Spinal cord (tissue), 10 donors: Measurements from ENCODE around the gene PRSS33. TPM values are rescaled to one million over a fixed set of nuclear protein-coding genes. Genes with fewer than 3 reads are reported as not detected.

Experiments
- DNase-seq, 6 donors: peaks; one replicate each; pipeline versions ENCODE4 v3.0.0 to v3.0.0-alpha.2; 2013 to 2015; ENCODE audit warnings: low spot score in 6 of 6, low read depth in 4 of 6
- H3K27ac ChIP-seq: one replicate; pipeline ENCODE4 v1.5.1; 2013; ENCODE audit warnings: low read depth, low read length, control low read depth
- H3K27me3 ChIP-seq: one replicate; pipeline ENCODE4 v1.6.1; 2013; ENCODE audit warnings: low read length; ENCODE audit not compliant: control insufficient read depth, insufficient read depth
- H3K36me3 ChIP-seq: one replicate; pipeline ENCODE4 v1.6.1; 2013; ENCODE audit warnings: low read length; ENCODE audit not compliant: control insufficient read depth, insufficient read depth
- H3K4me1 ChIP-seq: one replicate; pipeline ENCODE4 v1.6.1; 2013; ENCODE audit warnings: low read length; ENCODE audit not compliant: control insufficient read depth, insufficient read depth
- H3K4me3 ChIP-seq: one replicate; pipeline ENCODE4 v1.5.1; 2013; ENCODE audit warnings: low read depth, low read length, control low read depth
- H3K9me3 ChIP-seq: one replicate; pipeline ENCODE4 v1.6.1; 2013; ENCODE audit warnings: low read length; ENCODE audit not compliant: control insufficient read depth, insufficient read depth
- WGBS: methylation state at CpG from one replicate; pipeline ENCODE4 v1.1.5; 2013; ENCODE audit warnings: missing lambda C conversion rate; ENCODE audit not compliant: insufficient coverage; 5-methylcytosine and 5-hydroxymethylcytosine counted together
- polyA plus RNA-seq, 2 donors: library from polyadenylated mRNA; unstranded; fragments of 120-200 nt; gene quantifications; one replicate each; pipeline ENCODE4 v1.2.1, GENCODE V29; 2013; ENCODE audit not compliant: insufficient read length in 2 of 2
- total RNA-seq, 2 donors: library from RNA; depleted of rRNA in 1 of 2; stranded (reverse); fragments of 120-200 nt in 1 of 2; fragments of >200 nt in 1 of 2; gene quantifications; one replicate each; pipeline versions ENCODE4 v1.2.3 to v1.2.4, GENCODE V29; 2013 to 2014
- donor health status: healthy.

PRSS33 gene
- total and polyA plus RNA-seq, 4 donors = 0.17 to 0.24 (median 0.21) TPM; not detected in 1

- H3K4me3 ChIP-seq = no peak overlapping the region
- peak overlapping the region; percentile 6 for H3K27ac ChIP-seq
- no peak for DNase-seq
- H3K9me3 ChIP-seq = no peaks in the 10 kb centered on the region
- no peaks in the 10 kb centered on the region for H3K27me3 ChIP-seq
- peaks cover 42% of the 10 kb centered on the region for H3K4me1 ChIP-seq
- 93% methylated on average over 3 of the region's 12 CpGs for WGBS
- peaks cover 70% of the 10 kb centered on the region for H3K36me3 ChIP-seq
Observed at GRCh38 chr16:2773188-2773968, 14.0 kb downstream of the PRSS33 start.

- Histone ChIP-seq H3K27ac (no peak overlapping the region), H3K4me1 (peaks cover 36% of the 10 kb centered on the region)
- peak in 1 of 6 donors; percentile 68 for DNase-seq
Observed at GRCh38 chr16:2771496-2772402, 15.6 kb downstream of the PRSS33 start.

GRCh38 chr16:2770057-2770951 is 17.1 kb downstream of the PRSS33 start:
- H3K27ac ChIP-seq = no peak overlapping the region
- no peaks in the 10 kb centered on the region for H3K9me3 ChIP-seq
- peaks cover 23% of the 10 kb centered on the region for H3K4me1 ChIP-seq
- H3K4me3 ChIP-seq = no peak overlapping the region
- H3K36me3 ChIP-seq = peaks cover 98% of the 10 kb centered on the region
- 87% methylated on average over 30 of the region's 32 CpGs for WGBS
- no peak for DNase-seq
- no peaks in the 10 kb centered on the region for H3K27me3 ChIP-seq

More at GRCh38 chr16:2771496-2772402, 15.6 kb downstream of the PRSS33 start:
- Histone ChIP-seq H3K27me3 (no peaks in the 10 kb centered on the region), H3K9me3 (no peaks in the 10 kb centered on the region), H3K4me3 (no peak overlapping the region), H3K36me3 (peaks cover 87% of the 10 kb centered on the region)
- WGBS = 54% methylated on average over 15 of the region's 18 CpGs

- no peak for DNase-seq
- Histone ChIP-seq H3K36me3 (peaks cover 98% of the 10 kb centered on the region), H3K4me3 (no peak overlapping the region), H3K9me3 (no peaks in the 10 kb centered on the region), H3K27me3 (no peaks in the 10 kb centered on the region), H3K4me1 (peaks cover 17% of the 10 kb centered on the region), H3K27ac (no peak overlapping the region)
- WGBS = 83% methylated on average over 14 of the region's 14 CpGs
Observed at GRCh38 chr16:2769675-2770056, 17.7 kb downstream of the PRSS33 start.

GRCh38 chr16:2769100-2769529 is 18.2 kb downstream of the PRSS33 start:
- no peak overlapping the region for H3K4me3 ChIP-seq
- WGBS = 100% methylated on average over 5 of the region's 11 CpGs
- H3K27ac ChIP-seq = no peak overlapping the region
- H3K9me3 ChIP-seq = no peaks in the 10 kb centered on the region
- DNase-seq = no peak
- peaks cover 14% of the 10 kb centered on the region for H3K4me1 ChIP-seq
- peaks cover 97% of the 10 kb centered on the region for H3K36me3 ChIP-seq
- H3K27me3 ChIP-seq = no peaks in the 10 kb centered on the region

- H3K9me3 ChIP-seq = no peaks in the 10 kb centered on the region
- H3K4me3 ChIP-seq = no peak overlapping the region
- H3K36me3 ChIP-seq = peaks cover 97% of the 10 kb centered on the region
- WGBS = 91% methylated on average over 10 of the region's 17 CpGs
- no peaks in the 10 kb centered on the region for H3K27me3 ChIP-seq
- H3K27ac ChIP-seq = no peak overlapping the region
- peaks cover 9% of the 10 kb centered on the region for H3K4me1 ChIP-seq
- no peak for DNase-seq
Observed at GRCh38 chr16:2768403-2769089, 18.8 kb downstream of the PRSS33 start.

- no peaks in the 10 kb centered on the region for H3K9me3 ChIP-seq
- DNase-seq = no peak
- 79% methylated on average over 4 of the region's 14 CpGs for WGBS
- H3K4me1 ChIP-seq = peaks cover 9% of the 10 kb centered on the region
- no peaks in the 10 kb centered on the region for H3K27me3 ChIP-seq
- peaks cover 98% of the 10 kb centered on the region for H3K36me3 ChIP-seq
- H3K4me3 ChIP-seq = no peak overlapping the region
- no peak overlapping the region for H3K27ac ChIP-seq
Observed at GRCh38 chr16:2767891-2768290, 19.5 kb downstream of the PRSS33 start.

GRCh38 chr16:2767140-2767731 is 20.1 kb downstream of the PRSS33 start:
- Histone ChIP-seq H3K4me1 (peaks cover 9% of the 10 kb centered on the region), H3K9me3 (no peaks in the 10 kb centered on the region), H3K27ac (no peak overlapping the region), H3K27me3 (no peaks in the 10 kb centered on the region), H3K4me3 (no peak overlapping the region), H3K36me3 (peaks cover 98% of the 10 kb centered on the region)
- DNase-seq = no peak
- WGBS = 92% methylated on average over 19 of the region's 19 CpGs
